HG03558 (cell line): Measurements from ENCODE around the gene FOXN1.
"Not testable (repeated sequence)": the region's sequence is repeated elsewhere in the genome, so short reads cannot be mapped to it uniquely, and the experiment has no call there.

Source experiments
- ATAC-seq: cut with Tn5 transposase; IDR thresholded peaks from one replicate; pipeline ENCODE4 v1.9.1; 2021; ENCODE audit warnings: moderate number of reproducible peaks; ENCODE audit not compliant: unreplicated experiment; ENCODE audit errors: extremely low read depth

FOXN1 gene

DNA sequence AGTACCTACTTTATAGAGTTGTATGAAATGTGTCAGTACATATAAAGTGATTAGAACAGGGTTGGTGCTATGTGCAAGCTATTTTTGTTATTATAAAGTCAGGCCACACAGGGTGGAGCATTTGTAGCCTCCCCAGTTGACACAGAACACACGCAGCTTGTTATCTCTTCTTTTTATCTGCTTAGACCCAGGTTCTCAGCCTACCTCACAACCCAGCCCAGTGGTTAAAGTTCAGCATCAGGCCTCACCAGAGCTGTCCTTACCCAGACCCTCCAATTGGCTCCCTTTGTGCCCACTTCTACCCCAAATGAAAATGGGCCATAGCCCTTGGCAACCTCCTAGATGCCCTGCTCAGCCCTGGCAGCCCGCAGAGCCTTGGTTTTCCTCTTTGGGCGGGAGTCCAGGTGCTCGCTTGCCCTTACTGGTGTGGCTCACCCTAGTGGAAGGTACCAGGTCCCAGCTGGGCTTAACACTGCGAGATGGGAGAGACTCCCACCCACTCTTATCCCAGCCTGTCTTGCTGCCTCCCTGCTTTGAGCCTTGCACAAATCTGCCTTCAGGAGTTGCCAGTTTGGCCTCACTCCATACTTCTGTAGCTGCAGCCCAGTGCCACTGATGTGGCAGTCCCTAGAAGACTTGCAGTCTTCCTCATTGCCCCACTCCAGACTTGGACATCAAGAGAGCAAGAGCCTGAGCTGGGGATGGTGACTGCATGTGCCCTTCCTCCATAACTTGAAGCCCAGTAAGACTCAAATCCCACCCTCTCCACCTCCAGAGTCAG is 66.3 kb downstream of the FOXN1 start:
- ATAC-seq, result no peak

DNA sequence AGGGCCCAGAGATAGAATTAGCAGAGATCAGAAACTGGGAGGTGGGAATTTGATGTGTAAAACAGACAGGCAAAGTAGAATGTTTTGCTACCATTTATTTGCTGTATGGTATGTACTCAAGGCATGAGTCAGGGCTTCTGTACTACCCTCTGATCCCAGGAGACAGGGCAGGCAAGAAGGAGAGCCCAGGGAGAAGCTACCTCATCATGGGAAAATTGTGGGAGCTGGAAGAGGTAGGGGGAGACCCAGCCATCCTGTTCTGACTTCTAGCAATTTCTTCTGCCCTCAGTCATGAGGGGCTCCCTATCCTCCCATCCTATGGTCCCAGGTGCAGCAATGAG is 66.9 kb downstream of the FOXN1 start:
- ATAC-seq, result no peak

DNA sequence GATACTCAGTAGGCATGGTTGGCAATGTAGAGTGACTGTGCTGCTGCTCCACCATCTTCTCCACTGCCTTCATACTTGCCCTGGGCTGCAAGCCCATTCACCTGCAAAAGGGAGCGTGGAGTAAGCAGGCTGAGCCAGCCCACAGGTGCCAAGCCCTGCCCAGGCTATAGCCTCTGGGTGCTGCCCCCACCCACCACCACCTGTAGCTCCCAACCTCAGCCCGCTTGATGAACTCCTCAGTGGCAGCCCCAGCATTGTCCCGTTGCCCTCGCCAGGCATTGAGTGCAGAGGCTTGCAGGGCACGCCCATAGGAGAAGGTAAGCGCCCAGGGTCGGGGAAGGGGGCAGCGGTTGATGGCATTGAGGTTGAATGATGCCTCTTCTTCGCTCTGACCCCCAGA is 67.4 kb downstream of the FOXN1 start:
- ATAC-seq, result no peak

DNA sequence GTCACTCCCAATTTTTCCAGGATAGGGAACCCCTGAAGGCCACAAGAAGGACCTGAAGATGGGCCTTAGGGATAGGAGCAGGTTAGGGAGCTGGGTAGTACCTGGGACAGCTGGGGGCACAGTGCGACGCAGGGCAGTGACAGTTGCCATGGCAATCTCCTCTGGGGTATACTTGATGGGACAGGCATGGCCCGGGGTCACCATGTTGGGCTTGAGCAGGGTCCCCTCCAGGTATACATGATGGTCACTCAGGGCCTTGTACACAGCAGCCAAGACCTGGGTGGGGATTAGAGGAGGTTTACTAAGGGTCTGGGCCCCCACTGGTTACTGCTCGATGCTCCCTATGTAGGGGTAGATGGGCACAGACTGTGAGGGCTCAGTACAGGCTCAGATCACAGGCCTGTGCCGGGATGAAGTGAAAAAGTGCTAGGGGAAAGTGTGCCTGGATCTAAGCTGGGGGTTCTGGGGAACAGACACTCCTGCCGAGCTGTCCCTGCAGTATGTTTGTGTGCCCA is 67.9 kb downstream of the FOXN1 start:
- ATAC-seq, result no peak

DNA sequence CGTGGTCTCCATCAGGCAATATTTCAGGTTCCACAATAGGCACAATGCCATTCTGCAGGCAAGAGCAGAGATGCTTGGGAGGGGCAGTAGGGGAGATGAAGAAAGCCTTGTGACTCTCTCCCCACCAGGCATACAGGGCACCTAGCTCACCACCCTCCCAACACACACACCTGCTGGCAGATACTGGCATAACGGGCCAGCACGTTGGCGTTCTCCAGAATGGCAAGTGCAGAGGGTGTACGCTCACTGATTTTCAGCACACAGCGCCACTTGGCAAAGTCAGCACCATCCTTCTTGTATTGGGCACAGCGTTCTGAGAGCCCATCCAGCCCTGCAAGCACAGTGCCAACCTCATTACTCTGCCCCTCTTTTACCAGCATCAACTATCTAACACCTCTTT is 68.4 kb downstream of the FOXN1 start:
- no peak for ATAC-seq

DNA sequence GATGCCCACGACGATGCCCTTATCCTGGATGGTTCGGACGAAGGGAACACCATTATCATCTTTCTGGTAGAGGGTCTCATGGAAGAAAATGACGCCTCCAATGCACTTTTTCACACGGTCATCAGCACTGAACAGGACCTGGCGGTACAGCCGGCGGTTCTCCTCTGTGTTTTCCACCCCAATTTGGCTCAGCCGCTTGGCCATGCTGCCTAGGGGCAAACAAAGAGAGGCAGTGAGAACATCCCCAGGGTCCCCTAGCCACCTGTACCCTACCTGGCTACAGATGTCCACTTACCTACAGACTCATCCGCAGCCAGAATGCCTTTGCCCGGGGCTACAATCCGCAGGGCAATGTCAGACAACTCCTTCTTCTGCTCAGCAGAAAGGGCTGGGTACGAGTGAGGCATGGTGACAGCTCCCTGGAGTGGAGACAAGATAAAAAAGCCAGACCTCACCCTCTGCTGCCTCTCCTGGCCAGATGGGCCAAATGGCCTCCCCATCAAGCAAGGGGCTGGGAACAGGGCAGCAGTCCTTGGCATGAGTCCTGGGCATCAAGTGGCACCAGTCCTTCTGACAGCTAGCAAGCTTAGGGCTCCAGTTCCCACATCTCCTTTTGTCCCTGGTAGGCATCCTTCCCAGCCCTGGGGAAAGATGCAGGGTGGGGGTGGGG is 69.1 kb downstream of the FOXN1 start:
- ATAC-seq, result no peak

DNA sequence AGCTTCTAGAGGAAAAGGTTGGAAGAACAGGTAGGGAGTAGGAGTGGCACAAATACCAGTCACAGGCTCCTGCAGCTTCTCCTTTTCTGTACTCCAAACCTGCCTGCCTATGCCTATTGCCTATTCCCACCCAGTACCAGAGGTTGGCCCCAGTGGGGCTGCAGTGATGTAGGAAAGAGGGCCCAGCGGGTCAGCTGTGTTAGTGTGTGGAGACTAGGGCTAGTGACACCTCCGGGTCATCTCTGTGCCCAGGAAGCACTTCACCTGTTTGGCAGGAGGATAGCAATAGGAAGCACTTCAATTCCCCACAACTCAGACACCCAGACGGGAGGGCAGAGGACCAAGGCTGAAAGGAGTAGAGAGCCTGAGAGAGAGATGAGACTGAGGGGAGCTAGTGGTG is 69.9 kb downstream of the FOXN1 start:
- ATAC-seq, result not testable (repeated sequence)

DNA sequence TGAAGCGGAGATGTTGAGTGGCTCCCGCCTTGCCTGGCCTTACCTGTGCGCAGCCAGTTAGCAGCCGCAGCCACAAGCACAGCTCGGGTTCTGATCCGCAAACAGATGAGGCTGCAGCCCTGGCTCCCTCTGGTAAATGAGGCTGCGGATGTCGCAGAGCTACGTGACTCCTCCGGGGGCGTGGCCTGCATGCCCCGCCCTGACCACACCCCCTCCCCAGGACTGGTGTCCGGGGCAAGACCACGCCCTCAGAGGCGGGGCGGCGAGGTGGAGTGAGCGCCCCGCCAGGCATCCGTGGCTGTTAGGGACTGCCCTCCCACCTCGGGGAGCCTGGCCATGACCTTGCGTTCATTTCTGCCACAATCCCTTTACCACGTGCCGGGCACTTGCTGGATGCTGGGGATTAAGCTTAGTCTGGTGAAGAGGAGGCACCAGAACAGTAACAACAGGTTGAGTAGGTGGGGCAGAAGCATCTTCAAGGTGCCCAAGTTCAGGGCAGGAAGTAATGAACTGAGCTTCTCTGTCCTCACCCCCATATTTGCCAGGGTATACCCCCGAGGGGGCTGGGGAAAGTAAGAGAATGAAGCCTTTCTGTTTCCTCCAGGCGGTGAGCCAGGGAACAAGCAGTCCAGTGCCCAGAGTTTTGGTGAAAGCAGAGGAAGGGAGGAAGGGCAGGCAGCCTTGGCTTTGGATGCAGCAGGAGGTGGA is 70.8 kb downstream of the FOXN1 start, which contains the start of gene ALDOC:
Gene ALDOC, minus strand, starts transcription at position 138 of the 708 bp plus-strand sequence. CDS start 1,363 bp downstream, outside the sequence.
- peak; percentile 63 for ATAC-seq

DNA sequence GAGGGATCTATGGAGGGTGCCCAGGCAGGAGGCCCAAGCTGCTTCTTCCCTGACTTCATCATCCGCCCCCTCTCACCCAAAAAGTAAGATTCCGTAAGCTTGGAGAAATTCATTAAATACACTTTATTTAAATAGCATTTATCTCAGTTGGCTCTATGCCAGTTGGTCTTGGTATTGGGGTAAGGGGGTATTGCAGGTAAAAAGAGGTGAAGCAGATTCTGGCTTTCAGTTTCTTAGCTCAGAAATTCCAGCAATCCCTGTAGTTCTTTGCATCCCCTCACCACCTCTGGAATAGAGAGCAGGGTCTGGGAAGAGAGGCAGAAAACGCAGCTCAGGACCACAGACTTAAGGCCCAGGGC is 71.3 kb downstream of the FOXN1 start:
- ATAC-seq, result no peak

DNA sequence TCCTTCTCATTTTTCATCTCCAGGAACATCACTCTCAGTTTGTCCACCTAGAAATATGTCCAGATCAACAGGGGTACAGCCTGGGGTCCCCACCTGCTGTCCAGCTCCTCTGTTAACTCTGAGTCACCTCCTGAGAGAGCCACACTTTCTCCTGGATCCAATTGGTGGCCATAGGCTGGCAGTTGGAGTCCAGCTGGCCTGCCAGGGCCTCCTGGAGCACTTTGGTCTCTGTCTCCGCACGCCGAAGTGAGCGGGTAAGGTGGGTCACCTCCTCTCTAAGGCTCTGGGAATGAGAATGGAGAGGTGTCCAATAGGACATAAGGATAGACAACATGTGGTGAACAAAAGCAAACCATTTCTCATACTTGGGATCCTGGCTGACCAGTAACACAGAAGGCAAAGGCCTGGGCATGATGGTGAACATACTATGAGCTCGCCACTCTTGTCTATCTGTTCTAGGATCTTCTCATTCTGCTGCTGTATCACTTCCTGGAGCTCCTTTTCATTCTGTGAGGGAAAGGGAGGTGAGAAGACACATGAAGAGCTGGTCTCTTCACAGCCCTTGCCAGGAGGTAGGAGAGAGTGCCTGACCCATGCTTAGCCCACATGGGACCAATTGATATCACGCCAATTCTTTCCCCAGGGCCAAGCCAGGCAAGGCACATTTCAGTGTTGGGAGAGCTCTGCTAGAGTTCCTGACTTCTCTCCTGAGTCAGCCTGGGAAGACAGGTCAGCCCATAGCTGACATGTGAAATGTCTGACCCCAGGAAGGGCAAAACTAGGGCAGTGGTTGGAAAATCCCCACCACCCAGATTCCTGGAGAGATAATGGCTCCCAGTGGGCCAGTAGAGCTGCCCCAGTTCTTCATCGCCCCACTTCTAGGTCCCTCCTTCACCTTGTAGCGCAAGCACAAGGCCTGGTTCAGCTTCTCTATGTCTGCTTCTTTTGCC is 72.4 kb downstream of the FOXN1 start:
- ATAC-seq, result no peak

DNA sequence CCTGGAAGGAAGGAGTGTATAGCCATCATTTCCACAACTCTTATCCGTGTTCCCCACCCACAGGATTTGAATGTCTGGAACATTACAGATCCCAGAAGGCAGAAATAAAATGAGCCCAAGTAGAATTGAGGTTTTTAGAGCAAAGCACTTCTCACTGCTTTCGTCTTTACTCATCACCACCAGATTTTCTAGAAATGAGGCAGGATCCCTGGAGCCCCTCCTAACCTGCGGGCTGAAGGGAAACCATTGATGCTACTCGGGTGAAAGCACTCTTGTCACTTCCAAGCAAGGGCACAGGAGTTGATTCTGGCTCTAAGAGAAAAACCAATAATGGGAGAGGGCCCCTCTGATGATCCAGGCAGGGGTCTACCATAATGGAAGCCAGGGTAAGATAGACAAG is 73.4 kb downstream of the FOXN1 start:
- no peak for ATAC-seq

DNA sequence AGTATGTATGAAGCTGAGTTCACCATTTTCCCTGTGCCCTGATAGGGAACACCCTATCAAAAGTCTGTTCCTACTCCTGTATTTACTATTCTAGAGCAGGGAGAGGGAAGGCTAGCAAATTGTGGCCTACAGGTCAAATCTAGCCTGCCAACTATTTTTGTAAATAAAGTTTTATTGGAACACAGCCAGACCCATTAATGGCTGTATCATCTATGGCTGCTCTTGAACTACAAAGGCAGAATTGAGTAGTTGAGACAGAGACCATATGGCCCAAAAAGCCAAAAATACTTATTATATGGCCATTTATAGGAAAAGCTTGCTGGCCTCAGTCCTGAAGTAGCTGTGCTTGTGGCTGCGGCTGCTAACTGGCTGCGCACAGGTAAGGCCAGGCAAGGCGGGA is 74.8 kb downstream of the FOXN1 start:
- ATAC-seq, result no peak

DNA sequence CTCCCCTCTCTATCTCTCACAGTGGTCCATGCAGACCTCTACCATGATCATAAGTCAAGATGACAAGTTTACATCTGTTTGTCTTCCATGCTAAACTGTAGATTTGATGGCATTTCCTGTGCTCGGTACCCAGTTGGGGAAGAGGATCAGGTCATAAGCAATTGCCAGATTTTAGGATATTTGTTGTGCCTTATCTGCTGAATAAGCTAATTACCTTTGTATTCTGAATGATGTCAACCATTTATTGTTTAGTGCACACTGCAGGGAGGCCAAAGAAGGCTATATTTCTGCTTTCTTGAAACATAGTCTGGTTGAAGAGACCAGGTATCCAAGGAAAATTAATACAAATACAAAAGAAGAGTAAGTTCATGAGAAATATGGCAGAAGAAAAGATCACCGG is 76.4 kb downstream of the FOXN1 start:
- ATAC-seq, result no peak

DNA sequence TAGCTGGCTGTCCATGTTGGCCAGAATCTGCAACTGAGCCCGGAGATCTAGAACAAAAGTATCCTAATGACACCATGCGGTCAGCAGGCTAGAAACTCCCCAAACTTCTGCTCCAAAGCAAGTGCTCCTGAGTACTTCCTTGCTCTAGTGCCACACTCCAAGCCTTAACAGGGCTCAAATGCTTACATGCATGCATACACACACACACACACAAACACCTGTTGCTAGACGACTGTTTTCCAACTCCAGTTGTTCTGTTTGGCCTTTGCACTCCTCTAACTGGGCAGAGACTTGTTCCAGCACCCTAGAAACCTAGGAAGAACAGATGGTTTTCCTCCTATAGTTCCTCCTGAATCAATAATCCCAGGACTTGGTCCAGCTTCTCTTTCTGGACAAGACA is 78.3 kb downstream of the FOXN1 start:
- ATAC-seq, result no peak

DNA sequence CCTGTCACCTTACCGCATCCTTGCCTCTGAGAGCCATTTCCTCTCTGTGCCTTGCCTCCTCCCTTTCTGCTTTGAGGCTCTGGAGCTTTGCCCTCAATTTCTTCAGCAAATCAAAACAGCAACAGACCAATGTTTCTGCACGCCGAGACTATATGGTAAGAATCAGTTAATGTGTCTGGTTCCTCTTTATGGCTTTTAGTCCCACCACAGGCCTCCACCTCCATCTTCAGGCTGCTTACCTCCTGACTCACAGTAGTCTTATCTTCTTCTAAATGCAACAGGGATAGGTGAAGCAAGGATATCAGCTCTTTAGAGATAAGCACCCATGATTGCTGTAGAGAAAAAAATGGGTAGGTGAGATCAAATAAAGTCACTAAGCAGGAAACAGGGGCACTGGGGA is 79.7 kb downstream of the FOXN1 start:
- ATAC-seq, result no peak
